Panc1 (cell line): Measurements from ENCODE around the gene CPAMD8. TPM values are rescaled to one million over a fixed set of nuclear protein-coding genes. Genes with fewer than 3 reads are reported as not detected.
A peak's percentile ranks its signal among the peaks of the same experiment; 100 is the strongest.

Experiments
- ATAC-seq: fragments of 200-7000 bp; cut with Tn5 transposase; 2 replicates; pipeline ENCODE4 v1.9.1; 2020; ENCODE audit warnings: mild to moderate bottlenecking, moderate library complexity
- BruUV-seq: library from RNA; stranded (reverse); fragments of 400-500 nt; replicated peaks from 2 replicates; lab custom pipeline; 2021; lab: Mats Ljungman, UMichigan
- CTCF ChIA-PET: fragments of 300-600 bp; sonication (Branson Sonifier 250); formaldehyde crosslinking; loops from one replicate; lab custom pipeline; 2022; ENCODE audit warnings: antibody characterized with exemption; lab: Charles Lee
- POLR2A ChIA-PET: fragments of 300-600 bp; sonication (Branson Sonifier 250); formaldehyde crosslinking; loops from one replicate; lab custom pipeline; 2022; ENCODE audit warnings: antibody characterized with exemption; lab: Charles Lee
- DNase-seq: peaks from one replicate; pipeline ENCODE4 v3.0.0-alpha.2; 2010; ENCODE audit warnings: low read depth, low spot score
- H3K27ac ChIP-seq: 2 replicates; pipeline ENCODE4 v1.5.1; 2011; ENCODE audit warnings: mild to moderate bottlenecking, low read length, inconsistent platforms
- H3K27me3 ChIP-seq: fragments of 200-500 bp; sonication (Bioruptor generic); 2 replicates; pipeline ENCODE4 v1.6.0; 2014; ENCODE audit warnings: low read length, inconsistent platforms; ENCODE audit not compliant: control insufficient read depth, insufficient read depth
- H3K36me3 ChIP-seq: fragments of 200-500 bp; sonication (Bioruptor generic); 2 replicates; pipeline ENCODE4 v1.5.1; 2014; ENCODE audit warnings: inconsistent platforms, mild to moderate bottlenecking, low read length, moderate library complexity; ENCODE audit not compliant: control insufficient read depth, insufficient read depth
- H3K4me1 ChIP-seq: 2 replicates; pipeline ENCODE4 v1.5.1; 2011; ENCODE audit warnings: inconsistent platforms, mild to moderate bottlenecking, low read length, moderate library complexity; ENCODE audit not compliant: control insufficient read depth, insufficient read depth
- H3K4me3 ChIP-seq, 2 experiments: 2 replicates each; pipeline ENCODE4 v1.5.1; 2011 to 2012; ENCODE audit warnings: low read depth in 2 of 2, low read length in 2 of 2, mild to moderate bottlenecking in 2 of 2, inconsistent platforms in 1 of 2, moderate library complexity in 1 of 2
- H3K9me3 ChIP-seq: fragments of 200-500 bp; sonication (Bioruptor generic); 2 replicates; pipeline ENCODE4 v1.5.1; 2014; ENCODE audit warnings: low read depth, mild to moderate bottlenecking, inconsistent platforms, low read length, moderate library complexity; ENCODE audit not compliant: control insufficient read depth, insufficient read depth
- POLR2AphosphoS5 ChIP-seq: IDR thresholded peaks from 2 replicates; pipeline ENCODE4 v1.6.1; 2012; ENCODE audit warnings: mild to moderate bottlenecking, low read depth, low read length, moderate library complexity
- SIN3A ChIP-seq: IDR thresholded peaks from 2 replicates; pipeline ENCODE4 v1.6.1; 2012; ENCODE audit warnings: low read depth, mild to moderate bottlenecking, low read length, moderate library complexity, borderline replicate concordance; ENCODE audit not compliant: insufficient read depth
- TCF7L2 ChIP-seq: IDR thresholded peaks from 2 replicates; pipeline ENCODE4 v1.6.1; 2011; ENCODE audit warnings: mild to moderate bottlenecking, low read depth, low read length, inconsistent platforms
- in situ Hi-C: cut with HindIII; loops from 2 replicates; pipeline ENCODE4 v1.10.0; 2016; ENCODE audit warnings: low sequenced_read_pairs, low pct_unique_long_range_greater_than_20kb
- intact Hi-C: fragments of 100-400 bp; cut with micrococcal nuclease; formaldehyde crosslinking; loops from one replicate; pipeline ENCODE4 v1.10.0; 2022; ENCODE audit not compliant: unreplicated experiment
- total RNA-seq: library from RNA; stranded (reverse); gene quantifications from one replicate; pipeline ENCODE4 v1.2.1, GENCODE V29; 2021; ENCODE audit not compliant: unreplicated experiment
- TF ChIP-seq, protein P1 (sequence below), 2 experiments: IDR thresholded peaks; 2 replicates each; pipeline ENCODE4 v1.6.1; 2011 to 2012; ENCODE audit warnings: low read depth in 2 of 2, control low read depth in 1 of 2, low read length in 1 of 2, mild to moderate bottlenecking in 1 of 2, moderate library complexity in 1 of 2; ENCODE audit not compliant: insufficient read depth in 1 of 2
- TF ChIP-seq, protein P2 (sequence below): fragments of 450-650 bp; IDR thresholded peaks from 2 replicates; pipeline ENCODE4 v1.5.1; 2017; ENCODE audit warnings: mild to moderate bottlenecking

Gene CPAMD8
- total RNA-seq, 1 experiment from 2014 or later, result 2.0 TPM

GRCh38 chr19:16856091-16856490, 170.5 kb downstream of the CPAMD8 start:
- DNase-seq (no peak), ATAC-seq (peak; percentile 48; the same call in 1 of the 2 replicates)
- no peaks in the 10 kb centered on the region for H3K4me1 ChIP-seq
- POLR2A ChIA-PET, result no interaction called here
- TF ChIP-seq, protein P1, sequence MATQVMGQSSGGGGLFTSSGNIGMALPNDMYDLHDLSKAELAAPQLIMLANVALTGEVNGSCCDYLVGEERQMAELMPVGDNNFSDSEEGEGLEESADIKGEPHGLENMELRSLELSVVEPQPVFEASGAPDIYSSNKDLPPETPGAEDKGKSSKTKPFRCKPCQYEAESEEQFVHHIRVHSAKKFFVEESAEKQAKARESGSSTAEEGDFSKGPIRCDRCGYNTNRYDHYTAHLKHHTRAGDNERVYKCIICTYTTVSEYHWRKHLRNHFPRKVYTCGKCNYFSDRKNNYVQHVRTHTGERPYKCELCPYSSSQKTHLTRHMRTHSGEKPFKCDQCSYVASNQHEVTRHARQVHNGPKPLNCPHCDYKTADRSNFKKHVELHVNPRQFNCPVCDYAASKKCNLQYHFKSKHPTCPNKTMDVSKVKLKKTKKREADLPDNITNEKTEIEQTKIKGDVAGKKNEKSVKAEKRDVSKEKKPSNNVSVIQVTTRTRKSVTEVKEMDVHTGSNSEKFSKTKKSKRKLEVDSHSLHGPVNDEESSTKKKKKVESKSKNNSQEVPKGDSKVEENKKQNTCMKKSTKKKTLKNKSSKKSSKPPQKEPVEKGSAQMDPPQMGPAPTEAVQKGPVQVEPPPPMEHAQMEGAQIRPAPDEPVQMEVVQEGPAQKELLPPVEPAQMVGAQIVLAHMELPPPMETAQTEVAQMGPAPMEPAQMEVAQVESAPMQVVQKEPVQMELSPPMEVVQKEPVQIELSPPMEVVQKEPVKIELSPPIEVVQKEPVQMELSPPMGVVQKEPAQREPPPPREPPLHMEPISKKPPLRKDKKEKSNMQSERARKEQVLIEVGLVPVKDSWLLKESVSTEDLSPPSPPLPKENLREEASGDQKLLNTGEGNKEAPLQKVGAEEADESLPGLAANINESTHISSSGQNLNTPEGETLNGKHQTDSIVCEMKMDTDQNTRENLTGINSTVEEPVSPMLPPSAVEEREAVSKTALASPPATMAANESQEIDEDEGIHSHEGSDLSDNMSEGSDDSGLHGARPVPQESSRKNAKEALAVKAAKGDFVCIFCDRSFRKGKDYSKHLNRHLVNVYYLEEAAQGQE (IDR thresholded peaks at IDR 0.05; ENCODE audit: insufficient read depth in 1 of 2, low read depth in 2 of 2, low read length in 1 of 2), result no peak
- no peak for TF ChIP-seq TCF7L2
- TF ChIP-seq, protein P2, sequence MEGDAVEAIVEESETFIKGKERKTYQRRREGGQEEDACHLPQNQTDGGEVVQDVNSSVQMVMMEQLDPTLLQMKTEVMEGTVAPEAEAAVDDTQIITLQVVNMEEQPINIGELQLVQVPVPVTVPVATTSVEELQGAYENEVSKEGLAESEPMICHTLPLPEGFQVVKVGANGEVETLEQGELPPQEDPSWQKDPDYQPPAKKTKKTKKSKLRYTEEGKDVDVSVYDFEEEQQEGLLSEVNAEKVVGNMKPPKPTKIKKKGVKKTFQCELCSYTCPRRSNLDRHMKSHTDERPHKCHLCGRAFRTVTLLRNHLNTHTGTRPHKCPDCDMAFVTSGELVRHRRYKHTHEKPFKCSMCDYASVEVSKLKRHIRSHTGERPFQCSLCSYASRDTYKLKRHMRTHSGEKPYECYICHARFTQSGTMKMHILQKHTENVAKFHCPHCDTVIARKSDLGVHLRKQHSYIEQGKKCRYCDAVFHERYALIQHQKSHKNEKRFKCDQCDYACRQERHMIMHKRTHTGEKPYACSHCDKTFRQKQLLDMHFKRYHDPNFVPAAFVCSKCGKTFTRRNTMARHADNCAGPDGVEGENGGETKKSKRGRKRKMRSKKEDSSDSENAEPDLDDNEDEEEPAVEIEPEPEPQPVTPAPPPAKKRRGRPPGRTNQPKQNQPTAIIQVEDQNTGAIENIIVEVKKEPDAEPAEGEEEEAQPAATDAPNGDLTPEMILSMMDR, result no peak
- no peak for TF ChIP-seq SIN3A
- no peak for TF ChIP-seq POLR2AphosphoS5
- no peaks in the 10 kb centered on the region for H3K36me3 ChIP-seq
- intact Hi-C loops (no loop called here), in situ Hi-C loops (no loop called here)
- CTCF ChIA-PET, result no interaction called here
- no peaks in the 10 kb centered on the region for H3K27me3 ChIP-seq
- no peak overlapping the region for H3K27ac ChIP-seq
- no peak overlapping the region for H3K4me3 ChIP-seq
- no TSS peak for BruUV-seq
- H3K9me3 ChIP-seq, result no peaks in the 10 kb centered on the region

- ATAC-seq (no peak), DNase-seq (no peak)
- H3K4me1 ChIP-seq, result no peaks in the 10 kb centered on the region
- no peaks in the 10 kb centered on the region for H3K9me3 ChIP-seq
- H3K27me3 ChIP-seq, result no peaks in the 10 kb centered on the region
- ChIA-PET POLR2A (no interaction called here), CTCF (no interaction called here)
- BruUV-seq, result no TSS peak
- TF ChIP-seq TCF7L2, result no peak
- TF ChIP-seq, protein P1 (IDR thresholded peaks at IDR 0.05; ENCODE audit: insufficient read depth in 1 of 2, low read depth in 2 of 2, low read length in 1 of 2), result no peak
- no peak for TF ChIP-seq SIN3A
- TF ChIP-seq, protein P2, result no peak
- TF ChIP-seq POLR2AphosphoS5, result no peak
- no peak overlapping the region for H3K4me3 ChIP-seq
- H3K27ac ChIP-seq, result no peak overlapping the region
- intact Hi-C loops (no loop called here), in situ Hi-C loops (no loop called here)
- H3K36me3 ChIP-seq, result peaks cover 2% of the 10 kb centered on the region
Observed at GRCh38 chr19:16853066-16853465, 173.5 kb downstream of the CPAMD8 start.
